HepG2 (cell line): ENCODE measurements around the gene SULT1A3. TPM values are rescaled to one million over a fixed set of nuclear protein-coding genes. Genes with fewer than 3 reads are reported as not detected.
A peak's percentile ranks its signal among the peaks of the same experiment; 100 is the strongest.

Experiments used
- ATAC-seq: fragments of 200-7000 bp; cut with Tn5 transposase; 3 replicates; pipeline ENCODE4 v1.9.1; 2020; ENCODE audit warnings: mild to moderate bottlenecking, moderate library complexity
- BruUV-seq: library from RNA; stranded (reverse); fragments of 400-500 nt; replicated peaks from 2 replicates; lab custom pipeline; 2021; lab: Mats Ljungman, UMichigan
- CTCF ChIA-PET: fragments of 300-600 bp; formaldehyde crosslinking; extraction: SDS; loops from one replicate; lab custom pipeline; 2021; ENCODE audit warnings: low total read pairs, inconsistent platforms, low intra/inter-chr PET ratio; lab: Yijun Ruan, JAX
- POLR2A ChIA-PET: fragments of 350-600 bp; sonication (Branson Sonifier 250); formaldehyde crosslinking; loops from one replicate; lab custom pipeline; 2020; ENCODE audit warnings: antibody characterized with exemption, inconsistent platforms; lab: Yijun Ruan, JAX
- DNase-seq: peaks from one replicate; pipeline ENCODE4 v3.0.0-alpha.2; 2015; ENCODE audit warnings: low spot score
- FAIRE-seq: peaks from 3 replicates; lab custom pipeline; 2011; peaks lifted over from hg19 to GRCh38; lab: Jason Lieb, UNC
- H2AFZ ChIP-seq: one replicate; pipeline ENCODE4 v1.6.1; 2011; ENCODE audit warnings: low read length, inconsistent platforms
- H3K27ac ChIP-seq: fragments of 300-600 bp; 3 replicates; pipeline ENCODE4 v1.8.0; 2011; ENCODE audit warnings: mixed run types, mild to moderate bottlenecking, mixed read lengths, low read length, inconsistent platforms; ENCODE audit not compliant: insufficient read depth; ENCODE audit errors: extremely low read length
- H3K27me3 ChIP-seq, 2 experiments: fragments of 200-600 bp in 1 of 2; 2 replicates in 1 of 2; 3 replicates in 1 of 2; pipeline versions ENCODE4 v1.6.0 to v1.8.0; 2011; ENCODE audit warnings: low read length in 2 of 2, mild to moderate bottlenecking in 2 of 2, moderate library complexity in 2 of 2, inconsistent platforms in 1 of 2; ENCODE audit not compliant: insufficient read depth in 2 of 2, control insufficient read depth in 1 of 2
- H3K36me3 ChIP-seq, 2 experiments: fragments of 200-600 bp in 1 of 2; replicated peaks in 1 of 2; 2 replicates in 1 of 2; 3 replicates in 1 of 2; pipeline versions ENCODE4 v1.5.1 to v1.8.0; 2011; ENCODE audit warnings: low read length in 2 of 2, inconsistent platforms in 1 of 2; ENCODE audit not compliant: insufficient read depth in 2 of 2, control insufficient read depth in 1 of 2
- H3K4me1 ChIP-seq: 2 replicates; pipeline ENCODE4 v1.5.1; 2012; ENCODE audit warnings: low read length, inconsistent platforms; ENCODE audit not compliant: insufficient read depth
- H3K4me2 ChIP-seq: 2 replicates; pipeline ENCODE4 v1.6.0; 2011; ENCODE audit warnings: low read depth, low read length, inconsistent platforms
- H3K4me3 ChIP-seq, 3 experiments: fragments of 200-600 bp in 1 of 3; sonication (generic), shearing (Covaris generic) in 1 of 3; replicated peaks in 1 of 3; 2 replicates each; pipeline ENCODE4 v1.5.1; 2011 to 2016; ENCODE audit warnings: low read length in 3 of 3, inconsistent platforms in 2 of 3, low read depth in 2 of 3, mild to moderate bottlenecking in 2 of 3, control low read depth in 1 of 3, mixed read lengths in 1 of 3; ENCODE audit not compliant: insufficient read depth in 1 of 3
- H3K79me2 ChIP-seq: one replicate; pipeline ENCODE4 v1.6.1; 2011; ENCODE audit warnings: low read length, inconsistent platforms; ENCODE audit not compliant: insufficient read depth
- H3K9ac ChIP-seq: 2 replicates; pipeline ENCODE4 v1.6.0; 2011; ENCODE audit warnings: mild to moderate bottlenecking, low read depth, low read length, inconsistent platforms; ENCODE audit not compliant: insufficient read depth
- H3K9me3 ChIP-seq: 2 replicates; pipeline ENCODE4 v1.5.1; 2012; ENCODE audit warnings: mild to moderate bottlenecking, low read length
- H4K20me1 ChIP-seq: 2 replicates; pipeline ENCODE4 v1.6.0; 2011; ENCODE audit warnings: inconsistent platforms, mild to moderate bottlenecking, low read length, moderate library complexity; ENCODE audit not compliant: insufficient read depth
- ADNP ChIP-seq: sonication (generic); formaldehyde crosslinking; IDR thresholded peaks from 2 replicates; pipeline ENCODE4 v1.4.0; 2020; ENCODE audit warnings: missing genetic modification reagents
- GZF1 ChIP-seq: sonication (generic); formaldehyde crosslinking; IDR thresholded peaks from 2 replicates; pipeline ENCODE4 v1.5.1; 2020; ENCODE audit warnings: mild to moderate bottlenecking, missing genetic modification reagents
- KIAA2018 ChIP-seq: sonication (generic); formaldehyde crosslinking; IDR thresholded peaks from 2 replicates; pipeline ENCODE4 v1.5.0; 2020; ENCODE audit warnings: mild to moderate bottlenecking, missing genetic modification reagents, borderline replicate concordance
- RFXANK ChIP-seq: IDR thresholded peaks from 2 replicates; pipeline ENCODE4 v1.6.1; 2016
- ZNF337 ChIP-seq: sonication (generic); formaldehyde crosslinking; IDR thresholded peaks from 2 replicates; pipeline ENCODE4 v1.5.1; 2020; ENCODE audit warnings: missing genetic modification reagents, low read depth, mild to moderate bottlenecking, borderline replicate concordance
- ZNF672 ChIP-seq: sonication (generic); formaldehyde crosslinking; IDR thresholded peaks from 2 replicates; pipeline ENCODE4 v1.8.1; 2022; ENCODE audit warnings: missing genetic modification reagents
- ZNF768 ChIP-seq: sonication (generic); formaldehyde crosslinking; IDR thresholded peaks from 2 replicates; pipeline ENCODE4 v1.4.0; 2020; ENCODE audit warnings: missing genetic modification reagents
- WGBS: methylation state at CpG from one replicate; pipeline ENCODE4 v1.1.6; 2017; ENCODE audit warnings: low lambda C conversion rate; 5-methylcytosine and 5-hydroxymethylcytosine counted together
- in situ Hi-C: cut with HindIII; loops from 2 replicates; pipeline ENCODE4 v1.10.0; 2017; ENCODE audit warnings: low pct_unique_long_range_greater_than_20kb; ENCODE audit not compliant: extremely low pct_ligation_motif_present
- intact Hi-C: fragments of 100-400 bp; cut with micrococcal nuclease; formaldehyde crosslinking; loops from one replicate; pipeline ENCODE4 v1.10.0; 2022; ENCODE audit not compliant: unreplicated experiment
- polyA plus RNA-seq, 8 experiments: library from polyadenylated mRNA; depleted of rRNA in 3 of 8; stranded (reverse) in 7 of 8; unstranded in 1 of 8; fragments of >200 nt; fragmentation: Illumina TruSeq in 4 of 8; extraction: Trizol in 4 of 8; gene quantifications; 2 replicates each; pipeline versions ENCODE4 v1.2.1 to v1.2.3, GENCODE V29; 2011 to 2016; ENCODE audit warnings: low read depth in 4 of 8, missing spikeins in 1 of 8, mixed read lengths in 1 of 8; ENCODE audit not compliant: insufficient read depth in 1 of 8
- total RNA-seq, 5 experiments: library from RNA; depleted of rRNA; stranded (reverse); fragments of >200 nt; fragmentation: Illumina TruSeq; extraction: Trizol; gene quantifications; 2 replicates each; pipeline ENCODE4 v1.2.3, GENCODE V29; 2016; ENCODE audit warnings: low read depth in 1 of 5
- TF ChIP-seq, protein P1 (sequence below): sonication (generic); formaldehyde crosslinking; IDR thresholded peaks from 2 replicates; pipeline ENCODE4 v1.4.0; 2020; ENCODE audit warnings: missing genetic modification reagents, mild to moderate bottlenecking, borderline replicate concordance
- TF ChIP-seq, protein P2 (sequence below): sonication (generic); formaldehyde crosslinking; IDR thresholded peaks from 2 replicates; pipeline ENCODE4 v1.8.1; 2023; ENCODE audit warnings: mild to moderate bottlenecking, missing genetic modification reagents

SULT1A3 gene
- total and polyA plus RNA-seq, 2 of the 13 experiments (the other 11 are each of a cell fraction or from before 2014, with no cell fraction given), result 21.0 to 28.3 TPM

- TF ChIP-seq, protein P1, sequence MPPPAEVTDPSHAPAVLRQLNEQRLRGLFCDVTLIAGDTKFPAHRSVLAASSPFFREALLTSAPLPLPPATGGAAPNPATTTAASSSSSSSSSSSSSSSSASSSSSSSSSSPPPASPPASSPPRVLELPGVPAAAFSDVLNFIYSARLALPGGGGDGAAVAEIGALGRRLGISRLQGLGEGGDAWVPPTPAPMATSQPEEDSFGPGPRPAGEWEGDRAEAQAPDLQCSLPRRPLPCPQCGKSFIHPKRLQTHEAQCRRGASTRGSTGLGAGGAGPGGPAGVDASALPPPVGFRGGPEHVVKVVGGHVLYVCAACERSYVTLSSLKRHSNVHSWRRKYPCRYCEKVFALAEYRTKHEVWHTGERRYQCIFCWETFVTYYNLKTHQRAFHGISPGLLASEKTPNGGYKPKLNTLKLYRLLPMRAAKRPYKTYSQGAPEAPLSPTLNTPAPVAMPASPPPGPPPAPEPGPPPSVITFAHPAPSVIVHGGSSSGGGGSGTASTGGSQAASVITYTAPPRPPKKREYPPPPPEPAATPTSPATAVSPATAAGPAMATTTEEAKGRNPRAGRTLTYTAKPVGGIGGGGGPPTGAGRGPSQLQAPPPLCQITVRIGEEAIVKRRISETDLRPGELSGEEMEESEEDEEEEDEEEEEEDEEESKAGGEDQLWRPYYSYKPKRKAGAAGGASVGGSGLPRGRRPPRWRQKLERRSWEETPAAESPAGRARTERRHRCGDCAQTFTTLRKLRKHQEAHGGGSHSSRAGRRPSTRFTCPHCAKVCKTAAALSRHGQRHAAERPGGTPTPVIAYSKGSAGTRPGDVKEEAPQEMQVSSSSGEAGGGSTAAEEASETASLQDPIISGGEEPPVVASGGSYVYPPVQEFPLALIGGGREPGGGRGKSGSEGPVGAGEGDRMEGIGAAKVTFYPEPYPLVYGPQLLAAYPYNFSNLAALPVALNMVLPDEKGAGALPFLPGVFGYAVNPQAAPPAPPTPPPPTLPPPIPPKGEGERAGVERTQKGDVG (CRISPR knock-in tag), result 0 out of 2 replicates have a peak, but pooled peaks have one; percentile 21
- TF ChIP-seq, protein P2, sequence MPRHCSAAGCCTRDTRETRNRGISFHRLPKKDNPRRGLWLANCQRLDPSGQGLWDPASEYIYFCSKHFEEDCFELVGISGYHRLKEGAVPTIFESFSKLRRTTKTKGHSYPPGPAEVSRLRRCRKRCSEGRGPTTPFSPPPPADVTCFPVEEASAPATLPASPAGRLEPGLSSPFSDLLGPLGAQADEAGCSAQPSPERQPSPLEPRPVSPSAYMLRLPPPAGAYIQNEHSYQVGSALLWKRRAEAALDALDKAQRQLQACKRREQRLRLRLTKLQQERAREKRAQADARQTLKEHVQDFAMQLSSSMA, result no peak
- TF ChIP-seq GZF1 (no peak), ZNF768 (CRISPR knock-in tag) (peak; percentile 22; the same call in 1 of the 2 replicates)
- TF ChIP-seq, all 625 proteins: peak for 75
Observed at GRCh38 chr16:30186782-30187555, 12.1 kb upstream of the SULT1A3 start (continued).

- Histone ChIP-seq H3K9ac (no peak overlapping the region), H3K9me3 (no peaks in the 10 kb centered on the region), H2AFZ (no peak overlapping the region), H3K4me1 (peaks cover 27% of the 10 kb centered on the region), H3K27ac (no peak overlapping the region), H3K4me3 (no peak overlapping the region), H3K27me3 (no peaks in the 10 kb centered on the region), H3K36me3 (no peaks in the 10 kb centered on the region), H3K4me2 (no peak overlapping the region), H3K79me2 (no peaks in the 10 kb centered on the region), H4K20me1 (no peaks in the 10 kb centered on the region)
- FAIRE-seq (no peak), DNase-seq (no peak), ATAC-seq (no peak)
- 100% methylated on average over 1 of the region's 9 CpGs for WGBS
- BruUV-seq, result no TSS peak
- intact Hi-C loops, result no loop called here
- ChIA-PET CTCF (no interaction called here), POLR2A (no interaction called here)
- in situ Hi-C loops, result no loop called here
- no peak for TF ChIP-seq ZNF672
- TF ChIP-seq ADNP (CRISPR knock-in tag), result no peak
- TF ChIP-seq ZNF337 (CRISPR knock-in tag), result no peak
- TF ChIP-seq KIAA2018 (CRISPR knock-in tag), result no peak
- TF ChIP-seq RFXANK (CRISPR knock-in tag), result no peak
Observed at GRCh38 chr16:30187556-30187865, 11.5 kb upstream of the SULT1A3 start.
